Hematopoietic multipotent progenitor cell treated with erythropoietin and hydrocortisone succinate and interleukin-3 and kit ligand, for 8 days (in vitro differentiated cells): ENCODE results near the gene JPT1.
"Not testable (repeated sequence)": the region's sequence is repeated elsewhere in the genome, so short reads cannot be mapped to it uniquely, and the experiment has no call there.

ENCODE experiments used
- DNase-seq: peaks from one replicate; pipeline ENCODE4 v3.0.0-alpha.2; 2015

Gene JPT1

GRCh38 chr17:75129576-75129975, 24.7 kb downstream of the JPT1 start:
- no peak for DNase-seq

GRCh38 chr17:75128694-75129505, 25.4 kb downstream of the JPT1 start:
- no peak for DNase-seq

- DNase-seq, result not testable (repeated sequence)
Measured at GRCh38 chr17:75127936-75128335, 26.4 kb downstream of the JPT1 start.

GRCh38 chr17:75126954-75127353, 27.4 kb downstream of the JPT1 start:
- DNase-seq, result no peak

- no peak for DNase-seq
Measured at GRCh38 chr17:75125984-75126383, 28.3 kb downstream of the JPT1 start.

GRCh38 chr17:75124819-75125162, 29.5 kb downstream of the JPT1 start:
- DNase-seq, result no peak

GRCh38 chr17:75124041-75124818, 30.1 kb downstream of the JPT1 start:
- peak; percentile 99 for DNase-seq

GRCh38 chr17:75118307-75118706, 36.0 kb downstream of the JPT1 start:
- no peak for DNase-seq

GRCh38 chr17:75116737-75117136, 37.6 kb downstream of the JPT1 start:
- no peak for DNase-seq

GRCh38 chr17:75115555-75115954, 38.8 kb downstream of the JPT1 start:
- DNase-seq, result peak; percentile 86

GRCh38 chr17:75114552-75115314, 39.6 kb downstream of the JPT1 start:
- peak; percentile 63 for DNase-seq

- DNase-seq, result peak; percentile 93
Measured at GRCh38 chr17:75113798-75114551, 40.3 kb downstream of the JPT1 start.

- DNase-seq, result no peak
Measured at GRCh38 chr17:75111777-75112335, 42.5 kb downstream of the JPT1 start.

GRCh38 chr17:75110234-75110937, 43.9 kb downstream of the JPT1 start:
- DNase-seq, result peak; percentile 55

- peak; percentile 83 for DNase-seq
Measured at GRCh38 chr17:75109407-75110233, 44.7 kb downstream of the JPT1 start, which contains the start of gene ARMC7. Gene ARMC7, plus strand, starts transcription at chr17:75109969. Its CDS starts 320 bp downstream, at chr17:75110289.

- no peak for DNase-seq
Measured at GRCh38 chr17:75109046-75109406, 45.3 kb downstream of the JPT1 start.

GRCh38 chr17:75108193-75108592, 46.1 kb downstream of the JPT1 start:
- no peak for DNase-seq

- peak; percentile 51 for DNase-seq
Measured at GRCh38 chr17:75105126-75106080, 48.9 kb downstream of the JPT1 start.
